Loucy (cell line): ENCODE data around the gene GHRL.

Source experiments
- H2AFZ ChIP-seq: fragments of 200-600 bp; sonication (generic); 2 replicates; pipeline ENCODE4 v1.6.0; 2016; ENCODE audit warnings: antibody characterized with exemption, mild to moderate bottlenecking, low read length, moderate library complexity
- H3F3A ChIP-seq: fragments of 200-600 bp; 2 replicates; pipeline ENCODE4 v1.6.0; 2016; ENCODE audit warnings: antibody characterized with exemption, low read depth, mild to moderate bottlenecking
- H3K27me3 ChIP-seq: fragments of 200-600 bp; sonication (generic); 2 replicates; pipeline ENCODE4 v1.6.1; 2014; ENCODE audit warnings: low read length, mild to moderate bottlenecking; ENCODE audit not compliant: insufficient read depth, poor library complexity, severe bottlenecking
- H3K36me3 ChIP-seq: fragments of 200-600 bp; sonication (generic); 2 replicates; pipeline ENCODE4 v1.6.1; 2016; ENCODE audit warnings: low read length; ENCODE audit not compliant: insufficient read depth
- H3K4me1 ChIP-seq: fragments of 200-600 bp; sonication (generic); 2 replicates; pipeline ENCODE4 v1.5.1; 2014; ENCODE audit warnings: low read length, mild to moderate bottlenecking; ENCODE audit not compliant: insufficient read depth, poor library complexity, severe bottlenecking
- H3K4me2 ChIP-seq: fragments of 200-600 bp; sonication (generic); 2 replicates; pipeline ENCODE4 v1.6.0; 2014; ENCODE audit warnings: antibody characterized with exemption, low read length, low read depth, mild to moderate bottlenecking; ENCODE audit not compliant: poor library complexity, severe bottlenecking
- H3K4me3 ChIP-seq: fragments of 200-600 bp; sonication (generic); 2 replicates; pipeline ENCODE4 v1.5.1; 2014; ENCODE audit warnings: low read length, mild to moderate bottlenecking, mixed read lengths; ENCODE audit not compliant: poor library complexity, severe bottlenecking
- H3K79me2 ChIP-seq: fragments of 200-600 bp; sonication (generic); 2 replicates; pipeline ENCODE4 v1.6.1; 2014; ENCODE audit warnings: low read length; ENCODE audit not compliant: insufficient read depth
- H3K9ac ChIP-seq: fragments of 200-600 bp; sonication (generic); 2 replicates; pipeline ENCODE4 v1.6.0; 2014; ENCODE audit warnings: mild to moderate bottlenecking, low read depth, low read length, moderate library complexity; ENCODE audit not compliant: poor library complexity, severe bottlenecking
- H3K9me2 ChIP-seq: fragments of 200-600 bp; sonication (generic); replicated peaks from 2 replicates; pipeline ENCODE4 v1.6.1; 2016; ENCODE audit warnings: low read depth, low read length, mixed read lengths
- H3K9me3 ChIP-seq: fragments of 200-600 bp; sonication (generic); 2 replicates; pipeline ENCODE4 v1.6.1; 2014; ENCODE audit warnings: mild to moderate bottlenecking, antibody characterized with exemption, low read length, low read depth; ENCODE audit not compliant: insufficient read depth
- H4K20me1 ChIP-seq: fragments of 200-600 bp; sonication (generic); 2 replicates; pipeline ENCODE4 v1.6.0; 2014; ENCODE audit warnings: antibody characterized with exemption, low read length, mild to moderate bottlenecking; ENCODE audit not compliant: insufficient read depth, poor library complexity, severe bottlenecking
- CTCF ChIP-seq: fragments of 200-600 bp; sonication (generic); conservative IDR thresholded peaks from 2 replicates; pipeline ENCODE4 v1.5.1; 2014; ENCODE audit warnings: mild to moderate bottlenecking, antibody characterized with exemption, low read length
- EZH2phosphoT487 ChIP-seq: fragments of 200-600 bp; IDR thresholded peaks from 2 replicates; pipeline ENCODE4 v1.6.1; 2018; ENCODE audit warnings: antibody characterized with exemption, mild to moderate bottlenecking, moderate library complexity, borderline replicate concordance

GHRL gene

DNA sequence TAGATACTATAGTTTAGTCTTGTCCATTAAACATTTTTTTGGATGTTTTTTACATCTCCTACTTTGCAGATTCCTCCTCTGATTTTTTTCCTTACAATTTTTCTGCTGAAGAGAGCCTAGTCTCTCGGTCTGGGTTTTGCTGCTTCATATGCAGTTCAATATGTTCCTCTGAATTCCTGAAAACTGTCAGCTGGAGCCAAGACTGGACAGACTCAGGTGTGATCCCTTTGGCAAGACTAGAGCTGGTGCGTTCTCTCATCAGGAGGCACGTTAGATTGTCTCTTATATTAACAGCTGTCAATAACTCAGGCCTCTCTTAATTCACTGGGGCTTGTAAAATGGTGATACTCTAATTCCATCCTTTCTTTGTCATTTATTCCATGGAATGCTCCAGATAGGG, 13.4 kb upstream of the GHRL start:
- H3K36me3 ChIP-seq, result peaks cover 88% of the 10 kb centered on the region; the same call in 1 of the 2 replicates
- TF ChIP-seq CTCF (no peak), EZH2phosphoT487 (no peak)
- no peaks in the 10 kb centered on the region for H3K79me2 ChIP-seq

GRCh38 chr3:10305331-10305902, 12.7 kb upstream of the GHRL start:
- Histone ChIP-seq H3K4me3 (no peak overlapping the region), H3F3A (no peaks in the 10 kb centered on the region), H4K20me1 (no peaks in the 10 kb centered on the region), H3K27me3 (no peaks in the 10 kb centered on the region), H3K9ac (no peak overlapping the region), H3K79me2 (no peaks in the 10 kb centered on the region), H3K4me1 (no peaks in the 10 kb centered on the region), H3K36me3 (peaks cover 88% of the 10 kb centered on the region; the same call in 1 of the 2 replicates), H3K4me2 (no peak overlapping the region), H3K9me3 (no peaks in the 10 kb centered on the region), H2AFZ (no peak overlapping the region), H3K9me2 (no peaks in the 10 kb centered on the region)
- TF ChIP-seq EZH2phosphoT487 (no peak), CTCF (no peak)

More for the DNA sequence above, 13.4 kb upstream of the GHRL start:
- H3K4me3 ChIP-seq, result no peak overlapping the region
- H3K4me2 ChIP-seq, result no peak overlapping the region
- no peaks in the 10 kb centered on the region for H3K27me3 ChIP-seq
- H3K9me3 ChIP-seq, result no peaks in the 10 kb centered on the region
- no peak overlapping the region for H2AFZ ChIP-seq
- no peak overlapping the region for H3K9ac ChIP-seq
- H4K20me1 ChIP-seq, result no peaks in the 10 kb centered on the region
- no peaks in the 10 kb centered on the region for H3K9me2 ChIP-seq
- H3K4me1 ChIP-seq, result no peaks in the 10 kb centered on the region
- H3F3A ChIP-seq, result no peaks in the 10 kb centered on the region

DNA sequence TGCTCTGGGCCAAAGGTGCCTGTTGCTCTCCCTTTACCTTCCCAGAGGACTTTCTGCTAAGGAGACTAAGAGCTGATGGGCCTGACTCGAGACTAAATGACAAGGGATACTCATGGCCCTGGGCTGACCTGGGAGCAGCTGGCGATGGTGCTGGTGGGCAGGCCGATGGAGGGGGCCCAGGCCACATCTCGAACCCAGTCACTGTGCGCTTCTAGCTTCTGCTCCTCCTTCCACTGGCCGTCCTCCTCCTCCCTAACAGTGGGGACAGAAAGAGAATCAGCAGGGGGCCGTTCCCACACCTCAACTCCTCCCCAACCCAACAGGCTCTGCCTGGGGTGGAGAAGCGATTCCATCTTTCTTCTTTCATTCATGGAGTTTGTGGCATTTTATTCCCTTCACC, 12.2 kb upstream of the GHRL start:
- no peaks in the 10 kb centered on the region for H3K27me3 ChIP-seq
- no peaks in the 10 kb centered on the region for H3K4me1 ChIP-seq
- H3K4me3 ChIP-seq, result no peak overlapping the region
- no peaks in the 10 kb centered on the region for H4K20me1 ChIP-seq
- no peaks in the 10 kb centered on the region for H3K9me3 ChIP-seq
- no peaks in the 10 kb centered on the region for H3F3A ChIP-seq
- peaks cover 88% of the 10 kb centered on the region; the same call in 1 of the 2 replicates for H3K36me3 ChIP-seq
- H2AFZ ChIP-seq, result no peak overlapping the region
- H3K79me2 ChIP-seq, result no peaks in the 10 kb centered on the region
- H3K9me2 ChIP-seq, result no peaks in the 10 kb centered on the region
- H3K4me2 ChIP-seq, result no peak overlapping the region
- no peak overlapping the region for H3K9ac ChIP-seq
- TF ChIP-seq CTCF, result no peak
- TF ChIP-seq EZH2phosphoT487, result no peak
